Measurements from ENCODE around the gene PEX7.

- TF ChIP-seq CTCF (IDR thresholded peaks at IDR 0.05; ENCODE audit: insufficient read depth, low read length) (no peak), GABPA (IDR thresholded peaks at IDR 0.05; ENCODE audit: low read depth) (no peak), SPI1 (IDR thresholded peaks at IDR 0.05; ENCODE audit: borderline replicate concordance, low read depth) (no peak), POLR2AphosphoS5 (IDR thresholded peaks at IDR 0.05; ENCODE audit: low read depth) (no peak)
Measured at GRCh38 chr6:136950436-136951126, 128.2 kb downstream of the PEX7 start.
